Neuronal stem cell (in vitro differentiated cells): ENCODE data around the gene RAB11FIP5.

Experiments used
- DNase-seq: peaks from one replicate; pipeline ENCODE4 v3.0.0-alpha.2; 2013; ENCODE audit warnings: low spot score
- H2AFZ ChIP-seq: one replicate; pipeline ENCODE4 v1.6.1; 2013; ENCODE audit warnings: mild to moderate bottlenecking, low read length, inconsistent platforms
- H2AK5ac ChIP-seq: 2 replicates; pipeline ENCODE4 v1.6.1; 2013; ENCODE audit warnings: low read depth, mild to moderate bottlenecking, inconsistent platforms, low read length, moderate library complexity, mixed read lengths
- H2BK120ac ChIP-seq: 2 replicates; pipeline ENCODE4 v1.6.1; 2013; ENCODE audit warnings: low read depth, mild to moderate bottlenecking, inconsistent platforms, low read length, moderate library complexity, mixed read lengths
- H2BK12ac ChIP-seq: one replicate; pipeline ENCODE4 v1.6.1; 2013; ENCODE audit warnings: low read length, inconsistent platforms
- H2BK15ac ChIP-seq: 2 replicates; pipeline ENCODE4 v1.6.1; 2013; ENCODE audit warnings: mild to moderate bottlenecking, low read length, inconsistent platforms, mixed read lengths
- H2BK5ac ChIP-seq: one replicate; pipeline ENCODE4 v1.6.1; 2013; ENCODE audit warnings: inconsistent platforms, mild to moderate bottlenecking, low read length, moderate library complexity
- H3K14ac ChIP-seq: one replicate; pipeline ENCODE4 v1.6.1; 2013; ENCODE audit warnings: low read length, inconsistent platforms
- H3K18ac ChIP-seq: 2 replicates; pipeline ENCODE4 v1.6.1; 2013; ENCODE audit warnings: low read length, inconsistent platforms
- H3K23ac ChIP-seq: 2 replicates; pipeline ENCODE4 v1.6.1; 2013; ENCODE audit warnings: low read depth, mild to moderate bottlenecking, mixed read lengths, low read length, inconsistent platforms; ENCODE audit not compliant: poor library complexity
- H3K27ac ChIP-seq: replicated peaks from 3 replicates; pipeline ENCODE4 v1.5.1; 2013; ENCODE audit warnings: low read length, inconsistent platforms
- H3K27me3 ChIP-seq, 3 experiments: 2 replicates each; pipeline ENCODE4 v1.6.1; 2013; ENCODE audit warnings: low read length in 3 of 3, mild to moderate bottlenecking in 2 of 3, inconsistent platforms in 1 of 3, low read depth in 1 of 3, mixed read lengths in 1 of 3, moderate library complexity in 1 of 3; ENCODE audit not compliant: control insufficient read depth in 3 of 3, insufficient read depth in 3 of 3
- H3K36me3 ChIP-seq, 2 donors: replicated peaks in 1 of 2; 2 replicates each; pipeline ENCODE4 v1.6.1; 2013; ENCODE audit warnings: low read length in 2 of 2; ENCODE audit not compliant: control insufficient read depth in 2 of 2, insufficient read depth in 2 of 2
- H3K4ac ChIP-seq: 2 replicates; pipeline ENCODE4 v1.6.1; 2013; ENCODE audit warnings: inconsistent platforms, mild to moderate bottlenecking, low read length, moderate library complexity
- H3K4me1 ChIP-seq, 2 donors: 1 replicate in 1 of 2; 2 replicates in 1 of 2; pipeline ENCODE4 v1.6.1; 2013; ENCODE audit warnings: low read length in 2 of 2, low read depth in 1 of 2; ENCODE audit not compliant: control insufficient read depth in 2 of 2, insufficient read depth in 1 of 2
- H3K4me2 ChIP-seq: one replicate; pipeline ENCODE4 v1.6.1; 2013; ENCODE audit warnings: mild to moderate bottlenecking, low read length, inconsistent platforms; ENCODE audit not compliant: insufficient read depth, poor library complexity, severe bottlenecking
- H3K4me3 ChIP-seq, 2 donors: 2 replicates each; pipeline ENCODE4 v1.5.1; 2013; ENCODE audit warnings: low read length in 2 of 2, mild to moderate bottlenecking in 2 of 2, inconsistent platforms in 1 of 2, moderate library complexity in 1 of 2
- H3K79me1 ChIP-seq: one replicate; pipeline ENCODE4 v1.6.1; 2013; ENCODE audit warnings: low read depth, mild to moderate bottlenecking, inconsistent platforms, low read length, moderate library complexity
- H3K9ac ChIP-seq: one replicate; pipeline ENCODE4 v1.6.1; 2013; ENCODE audit warnings: mild to moderate bottlenecking, low read depth, low read length, inconsistent platforms; ENCODE audit not compliant: poor library complexity
- H3K9me3 ChIP-seq, 2 donors: replicated peaks in 1 of 2; 2 replicates each; pipeline versions ENCODE3 to v1.6.1; 2013; ENCODE audit warnings: low read length in 2 of 2, mild to moderate bottlenecking in 2 of 2, inconsistent platforms in 1 of 2, low read depth in 1 of 2, mixed read lengths in 1 of 2, moderate library complexity in 1 of 2; ENCODE audit not compliant: control insufficient read depth in 2 of 2, insufficient read depth in 1 of 2
- H4K8ac ChIP-seq: one replicate; pipeline ENCODE4 v1.6.1; 2013; ENCODE audit warnings: low read depth, mild to moderate bottlenecking, inconsistent platforms, low read length, moderate library complexity
- H4K91ac ChIP-seq: one replicate; pipeline ENCODE4 v1.6.1; 2013; ENCODE audit warnings: low read length, low read depth, mild to moderate bottlenecking, inconsistent platforms; ENCODE audit not compliant: poor library complexity
- WGBS, 2 donors: extraction: QIAGEN DNeasy Blood & Tissue Kit; methylation state at CpG; one replicate each; pipeline ENCODE4 v1.1.7; 2013; ENCODE audit warnings: missing lambda C conversion rate in 2 of 2, mixed read lengths in 1 of 2; ENCODE audit not compliant: insufficient read length in 2 of 2, insufficient replicate concordance in 1 of 2; ENCODE audit errors: extremely low coverage in 2 of 2; 5-methylcytosine and 5-hydroxymethylcytosine counted together

RAB11FIP5 gene

GRCh38 chr2:73043276-73043675 lies 69.5 kb downstream of the RAB11FIP5 start:
- Histone ChIP-seq H3K4ac (no peak overlapping the region), H2BK12ac (no peak overlapping the region), H2BK120ac (no peak overlapping the region), H3K36me3 (no peaks in the 10 kb centered on the region), H3K18ac (peak overlapping the region; percentile 86), H2AFZ (no peak overlapping the region), H3K27ac (peak overlapping the region; percentile 24), H3K14ac (no peak overlapping the region), H3K9me3 (no peaks in the 10 kb centered on the region), H3K4me1 (peaks cover 14 to 18% of the 10 kb centered on the region in 2 donors), H3K79me1 (no peaks in the 10 kb centered on the region), H3K27me3 (no peaks in the 10 kb centered on the region), H3K4me2 (no peak overlapping the region), H3K4me3 (no peak overlapping the region), H4K91ac (no peak overlapping the region), H3K9ac (no peak overlapping the region), H2AK5ac (no peak overlapping the region), H4K8ac (no peak overlapping the region), H2BK5ac (no peak overlapping the region), H2BK15ac (no peak overlapping the region), H3K23ac (no peak overlapping the region)
- no peak for DNase-seq
- no CpG with 5 or more reads among the region's 5 CpGs for WGBS, 2 donors

DNA sequence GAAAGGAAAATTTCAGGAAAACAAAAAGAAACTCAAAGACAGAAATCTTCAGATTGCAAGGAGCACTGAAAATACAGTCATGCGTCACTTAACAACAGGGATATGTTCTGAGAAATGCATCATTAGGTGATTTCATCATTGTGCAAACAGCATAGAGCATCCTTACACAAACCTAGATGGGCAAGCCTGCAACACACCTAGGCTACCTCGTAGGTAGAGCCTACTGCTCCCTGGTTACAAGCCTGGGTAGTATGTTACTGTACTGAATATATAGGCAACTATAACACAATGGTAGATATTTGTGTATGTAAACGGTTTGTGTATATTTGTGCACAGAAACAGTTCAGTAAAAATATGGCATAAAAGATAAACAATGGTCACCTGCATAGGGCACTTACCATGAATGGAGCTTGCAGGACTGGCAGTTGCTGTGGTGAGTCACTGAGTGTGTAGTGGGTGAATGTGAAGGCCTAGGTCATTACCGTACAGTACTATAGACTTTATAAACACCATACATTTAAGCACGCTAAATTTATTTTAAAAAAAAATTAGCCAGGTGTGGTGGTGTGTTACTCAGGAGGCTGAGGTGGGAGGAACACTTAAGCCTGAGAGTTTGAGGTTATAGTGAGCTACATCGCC lies 74.7 kb downstream of the RAB11FIP5 start:
- Histone ChIP-seq H2BK120ac (no peak overlapping the region), H2AK5ac (no peak overlapping the region), H2BK15ac (no peak overlapping the region), H3K23ac (no peak overlapping the region), H3K4me1 (peaks cover 0 to 10% of the 10 kb centered on the region in 2 donors), H3K4me3 (no peak overlapping the region), H3K27ac (no peak overlapping the region), H3K18ac (no peak overlapping the region), H3K14ac (no peak overlapping the region), H3K4ac (no peak overlapping the region), H2BK12ac (no peak overlapping the region), H4K8ac (no peak overlapping the region), H3K27me3 (no peaks in the 10 kb centered on the region), H3K9me3 (no peaks in the 10 kb centered on the region), H3K9ac (no peak overlapping the region), H3K36me3 (peaks cover 0 to 4% of the 10 kb centered on the region in 2 donors), H4K91ac (no peak overlapping the region), H2BK5ac (no peak overlapping the region), H2AFZ (no peak overlapping the region), H3K4me2 (no peak overlapping the region), H3K79me1 (no peaks in the 10 kb centered on the region)
- WGBS, 2 donors, result no CpG with 5 or more reads among the region's 6 CpGs
- no peak for DNase-seq

- Histone ChIP-seq H3K4me3 (no peak overlapping the region), H2BK12ac (no peak overlapping the region), H2AFZ (no peak overlapping the region), H2BK120ac (no peak overlapping the region), H4K8ac (peak overlapping the region; percentile 3), H3K4ac (no peak overlapping the region), H3K79me1 (no peaks in the 10 kb centered on the region), H4K91ac (no peak overlapping the region), H3K27ac (no peak overlapping the region), H3K4me1 (peaks cover 0 to 8% of the 10 kb centered on the region in 2 donors), H3K36me3 (peaks cover 0 to 4% of the 10 kb centered on the region in 2 donors), H2BK5ac (peak overlapping the region; percentile 27), H3K9me3 (no peaks in the 10 kb centered on the region), H2BK15ac (no peak overlapping the region), H3K23ac (no peak overlapping the region), H2AK5ac (no peak overlapping the region), H3K4me2 (no peak overlapping the region), H3K14ac (no peak overlapping the region), H3K18ac (peak overlapping the region; percentile 8), H3K27me3 (no peaks in the 10 kb centered on the region), H3K9ac (no peak overlapping the region)
- WGBS, 2 donors, result no CpG with 5 or more reads among the region's 11 CpGs
- DNase-seq, result no peak
Measured at GRCh38 chr2:73036766-73037165, 76.0 kb downstream of the RAB11FIP5 start.

- Histone ChIP-seq H3K9ac (no peak overlapping the region), H3K4me3 (peak overlapping the region in 1 of 2 donors; percentile 46), H2BK120ac (no peak overlapping the region), H3K36me3 (peaks cover 0 to 4% of the 10 kb centered on the region in 2 donors), H2BK5ac (peak overlapping the region; percentile 27), H3K9me3 (no peaks in the 10 kb centered on the region), H3K14ac (no peak overlapping the region), H3K23ac (no peak overlapping the region), H3K4me1 (peaks cover 0 to 8% of the 10 kb centered on the region in 2 donors), H2BK12ac (no peak overlapping the region), H3K79me1 (no peaks in the 10 kb centered on the region), H3K18ac (peak overlapping the region; percentile 48), H2AFZ (no peak overlapping the region), H4K91ac (peak overlapping the region; percentile 6), H4K8ac (no peak overlapping the region), H3K4me2 (no peak overlapping the region), H2BK15ac (no peak overlapping the region), H3K27me3 (no peaks in the 10 kb centered on the region), H2AK5ac (peak overlapping the region; percentile 15), H3K4ac (no peak overlapping the region), H3K27ac (no peak overlapping the region)
- no peak for DNase-seq
- WGBS, 2 donors, result no CpG with 5 or more reads among the region's 6 CpGs
Measured at GRCh38 chr2:73035899-73036711, 76.6 kb downstream of the RAB11FIP5 start.
